HG03064 (cell line): ENCODE measurements around the gene EPHA5.

Experiments used
- ATAC-seq: cut with Tn5 transposase; IDR thresholded peaks from one replicate; pipeline ENCODE4 v1.9.1; 2021; ENCODE audit warnings: low read depth; ENCODE audit not compliant: unreplicated experiment

Gene EPHA5

DNA sequence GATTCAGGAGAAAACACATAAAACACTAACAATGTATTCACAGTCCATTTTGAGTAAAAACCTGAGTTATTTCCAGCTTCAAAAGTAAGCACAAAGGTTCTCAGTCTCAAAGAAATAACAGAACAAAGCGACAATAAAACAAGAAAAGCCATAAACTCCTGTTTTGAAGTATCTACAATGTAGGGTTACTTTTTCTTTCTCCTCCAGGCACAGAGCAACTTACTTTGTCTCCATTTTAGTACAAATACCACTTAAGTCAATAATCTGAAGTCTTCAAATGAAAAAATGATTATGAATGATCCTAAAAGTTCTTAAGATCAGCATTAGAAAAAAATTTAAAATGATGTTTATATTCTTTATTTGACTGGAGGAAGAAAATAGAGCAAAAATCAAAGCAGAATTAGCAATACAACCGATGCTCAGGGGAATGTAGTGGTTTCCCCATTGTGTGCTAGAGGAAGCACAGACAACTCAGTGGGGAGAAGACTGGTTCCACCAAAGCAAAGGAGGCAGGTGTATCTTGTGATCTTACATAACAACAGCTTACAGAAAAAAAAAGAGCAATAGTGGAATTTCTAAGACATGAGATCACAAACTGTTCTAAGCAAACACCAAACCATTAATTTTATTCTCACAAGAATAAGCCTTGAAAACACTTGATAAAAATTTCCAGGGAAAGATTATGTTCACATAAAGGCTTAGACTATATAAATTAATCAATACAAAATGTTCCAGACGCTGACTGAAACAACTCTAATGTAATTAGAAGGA, 35.1 kb downstream of the EPHA5 start:
- ATAC-seq = no peak

DNA sequence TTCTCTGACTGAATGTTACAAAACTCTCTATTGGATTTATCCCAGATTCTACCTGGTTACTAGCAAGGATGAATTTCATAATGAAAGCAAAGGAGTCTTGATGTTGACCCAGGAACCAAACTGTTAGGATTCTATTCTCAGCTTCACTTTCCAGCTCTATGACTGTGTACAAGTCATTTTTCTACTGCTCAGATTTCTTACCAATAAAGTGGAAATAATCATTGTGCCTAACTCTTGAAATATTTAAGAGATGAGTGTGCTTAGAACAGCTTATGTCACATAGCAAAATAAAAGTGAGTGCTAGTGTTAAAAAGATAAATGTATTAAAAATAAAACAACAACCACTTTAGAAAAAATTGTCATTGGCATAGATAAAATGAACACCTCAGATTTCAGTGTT, 45.6 kb downstream of the EPHA5 start:
- ATAC-seq = no peak

DNA sequence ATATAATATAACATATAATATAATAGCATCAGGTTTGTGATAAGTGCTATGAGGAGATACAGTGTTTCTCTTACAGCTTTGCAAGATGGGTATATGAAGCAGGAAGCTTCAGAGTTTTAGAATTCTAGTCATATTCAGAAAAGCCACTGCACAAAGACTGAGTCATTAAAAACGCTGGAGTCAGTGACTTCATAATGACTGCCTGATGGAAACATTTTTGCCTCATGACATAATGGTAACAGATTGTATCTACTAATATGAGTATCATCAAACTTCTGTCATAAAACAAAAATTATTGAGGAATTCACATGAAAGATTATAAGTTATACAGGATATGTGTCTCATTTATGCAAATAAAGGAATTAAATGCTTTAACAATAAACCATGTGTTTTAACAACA, 46.8 kb downstream of the EPHA5 start:
- no peak for ATAC-seq

DNA sequence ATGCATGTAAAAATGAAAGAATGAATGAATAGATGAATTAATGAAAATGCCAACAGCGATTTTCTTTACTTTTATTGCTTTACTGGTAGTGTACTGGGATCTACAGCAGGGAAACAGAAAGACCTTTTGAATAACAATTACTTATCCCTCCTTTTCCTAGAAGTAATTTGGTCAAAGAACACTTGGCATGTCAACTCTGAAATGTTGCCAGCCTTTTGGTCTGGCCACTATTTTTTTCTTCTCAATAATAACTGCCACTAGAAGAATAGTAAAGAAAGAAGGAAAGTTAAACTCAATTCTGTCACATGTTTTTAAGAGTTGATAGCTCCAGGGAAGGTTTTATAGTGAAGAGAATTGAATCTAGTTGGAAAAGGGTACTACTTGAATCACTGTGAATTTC, 52.9 kb downstream of the EPHA5 start:
- ATAC-seq = no peak

DNA sequence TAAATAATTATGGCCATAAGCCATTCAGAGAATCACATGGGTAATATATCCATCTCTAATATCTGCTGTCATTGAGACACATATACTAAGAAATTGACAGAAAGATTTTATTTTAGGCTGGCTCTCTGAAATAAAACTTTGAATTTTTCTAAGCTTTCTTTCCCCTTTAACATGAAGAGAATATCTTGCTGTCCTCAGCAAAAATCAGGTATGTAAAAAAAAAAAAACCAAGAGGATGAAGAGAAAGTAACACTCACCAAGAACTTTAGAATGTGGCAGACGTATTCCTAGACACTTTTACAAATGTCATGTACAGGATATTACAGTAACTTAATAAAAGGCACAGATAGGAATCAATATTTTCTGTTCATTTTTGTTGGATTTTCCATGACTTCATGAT, 65.8 kb downstream of the EPHA5 start:
- ATAC-seq = no peak

DNA sequence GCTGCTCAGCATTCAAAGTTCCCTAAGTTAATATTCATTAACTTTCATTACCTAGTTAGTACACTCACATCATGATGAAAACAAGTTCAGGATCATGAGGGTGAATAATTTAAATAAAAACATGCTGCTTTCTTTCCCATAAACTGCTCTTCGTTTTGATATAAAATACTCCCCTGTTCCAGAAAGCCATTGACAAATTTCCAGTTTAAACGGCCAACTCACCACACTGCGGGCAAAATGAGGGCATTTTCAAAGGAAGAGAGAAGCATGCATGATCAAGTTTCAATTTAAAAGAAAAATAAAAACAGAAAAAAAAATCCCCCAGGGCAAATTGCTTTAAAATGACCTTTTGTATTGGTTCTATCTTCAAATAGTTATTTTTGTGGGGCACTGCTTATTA, 69.6 kb downstream of the EPHA5 start:
- ATAC-seq = no peak

DNA sequence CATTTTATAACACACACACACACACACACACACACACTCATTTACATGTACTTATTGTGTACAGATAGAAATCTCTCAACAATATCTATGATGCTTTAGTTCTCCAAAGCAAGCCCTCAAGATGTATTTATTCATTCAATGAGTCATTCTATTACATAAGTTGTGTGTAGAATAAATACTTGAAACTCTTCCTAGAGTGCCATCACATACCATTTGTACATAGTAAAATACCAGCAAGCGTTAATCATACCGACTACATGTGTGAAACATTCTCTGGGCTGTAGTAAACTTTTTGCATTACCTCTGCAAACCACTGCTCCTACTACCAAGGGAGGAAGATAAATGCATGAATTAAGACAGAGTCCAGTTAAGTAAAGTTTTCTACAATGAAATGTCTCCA, 70.9 kb downstream of the EPHA5 start:
- ATAC-seq = no peak

DNA sequence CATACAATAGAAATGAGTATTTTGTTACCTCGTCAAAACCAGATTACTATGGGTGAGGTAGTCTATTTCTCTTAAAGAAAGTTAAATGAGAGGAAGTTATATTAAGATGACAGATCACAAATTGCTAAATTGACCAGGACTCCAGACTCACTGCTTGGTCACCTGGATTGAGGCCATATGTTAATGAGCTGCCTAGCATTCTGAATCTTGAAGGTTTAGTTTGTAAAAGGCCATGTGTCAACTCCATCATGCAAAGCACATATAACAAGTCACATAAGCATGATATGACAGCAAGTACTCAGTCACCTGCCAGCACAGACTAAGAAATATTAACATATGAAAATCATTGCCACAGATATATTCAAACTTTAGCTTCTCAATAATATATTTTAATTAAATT, 72.6 kb downstream of the EPHA5 start:
- ATAC-seq = no peak

DNA sequence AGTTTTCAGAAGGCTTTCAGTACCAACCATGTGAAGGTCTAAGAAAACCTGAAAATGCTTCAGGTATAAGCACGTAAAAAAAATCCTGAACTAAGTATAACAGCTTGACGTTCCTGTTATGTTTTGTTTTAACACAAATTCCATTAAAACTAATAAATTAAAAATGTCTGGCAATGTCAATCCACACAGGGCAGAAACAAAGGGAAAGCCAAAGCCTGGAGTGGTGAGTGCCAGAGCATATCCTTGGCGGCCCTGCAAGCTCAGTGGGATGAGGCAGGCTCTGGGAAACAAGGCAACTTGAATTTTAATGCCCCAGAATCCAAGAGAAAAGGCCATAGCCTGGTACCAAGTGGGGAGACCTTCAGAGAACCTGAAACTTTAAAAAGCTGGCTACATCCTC, 78.2 kb downstream of the EPHA5 start:
- ATAC-seq = no peak

DNA sequence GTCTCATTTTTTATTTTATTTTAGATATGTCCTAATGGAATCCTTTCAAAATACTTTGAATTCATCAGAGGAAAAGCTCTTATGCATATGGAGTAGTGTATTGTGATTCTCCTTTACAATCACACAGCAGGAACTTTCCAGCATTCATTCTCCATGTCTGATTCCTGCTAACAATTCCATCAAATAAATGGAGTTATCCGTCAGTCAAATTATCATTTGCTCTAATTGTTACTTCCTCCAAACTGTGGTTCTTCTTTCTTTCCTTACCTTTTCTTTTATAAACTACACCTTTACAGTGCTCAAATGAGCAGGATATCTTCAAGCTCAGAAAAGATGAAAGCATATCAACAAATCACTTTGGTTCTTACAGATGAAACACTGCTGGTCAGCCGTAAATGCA, 80.4 kb downstream of the EPHA5 start:
- ATAC-seq = no peak

DNA sequence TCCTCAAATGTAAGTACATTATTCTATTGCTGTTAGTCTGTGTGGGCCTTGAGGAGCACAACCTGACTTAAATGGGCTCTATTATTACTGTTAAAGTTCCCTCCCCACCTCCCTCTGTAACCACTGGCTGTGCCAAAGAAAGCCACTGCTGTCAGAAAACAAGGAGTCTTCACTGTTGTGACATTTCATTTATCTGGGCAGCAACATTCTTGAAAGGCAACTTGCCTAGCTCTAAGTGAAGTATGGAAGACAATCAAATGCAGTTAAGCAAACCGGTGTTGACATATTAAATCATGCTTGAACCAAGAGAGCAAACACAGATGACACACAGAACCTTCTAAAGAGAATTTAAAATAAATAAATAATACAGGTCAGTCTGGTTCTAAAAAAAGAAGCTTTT, 81.0 kb downstream of the EPHA5 start:
- ATAC-seq = no peak

DNA sequence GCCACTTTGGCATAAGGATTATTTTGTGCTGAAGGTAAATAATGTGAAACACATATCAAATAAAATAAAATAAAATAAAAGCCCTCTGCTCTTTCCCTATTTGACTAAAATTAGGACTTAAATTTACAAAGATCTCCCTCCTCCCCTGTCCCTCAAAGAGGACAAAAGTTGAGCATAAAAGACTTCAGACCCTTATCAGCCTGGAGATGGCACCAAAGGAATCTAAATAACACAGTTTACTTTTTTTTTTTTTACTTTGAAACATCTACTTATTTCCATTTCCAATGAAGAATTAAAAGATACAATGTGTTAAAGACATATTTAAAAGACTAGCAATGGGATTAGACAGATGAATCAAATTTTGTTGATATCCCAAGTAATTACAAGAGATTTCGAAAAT, 89.7 kb downstream of the EPHA5 start:
- ATAC-seq = no peak

DNA sequence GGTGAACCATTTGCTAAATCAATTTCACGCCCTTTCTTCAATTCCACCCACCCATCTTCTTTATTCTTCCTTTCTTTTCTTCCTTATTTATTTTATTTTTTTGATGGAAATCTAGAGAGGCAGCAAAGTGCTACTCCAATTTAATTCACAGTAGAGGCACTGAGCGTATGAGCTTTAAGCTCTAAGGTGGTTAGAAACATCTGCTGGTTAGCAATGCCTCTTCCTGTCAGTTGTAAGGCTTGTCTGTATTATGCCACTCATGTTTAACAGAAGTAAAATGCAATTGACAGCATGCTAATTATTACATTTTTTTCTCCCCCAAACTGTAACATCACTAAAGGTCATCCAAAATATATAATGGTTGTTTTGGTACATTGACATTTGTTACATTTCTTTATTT, 103.8 kb downstream of the EPHA5 start:
- no peak for ATAC-seq

DNA sequence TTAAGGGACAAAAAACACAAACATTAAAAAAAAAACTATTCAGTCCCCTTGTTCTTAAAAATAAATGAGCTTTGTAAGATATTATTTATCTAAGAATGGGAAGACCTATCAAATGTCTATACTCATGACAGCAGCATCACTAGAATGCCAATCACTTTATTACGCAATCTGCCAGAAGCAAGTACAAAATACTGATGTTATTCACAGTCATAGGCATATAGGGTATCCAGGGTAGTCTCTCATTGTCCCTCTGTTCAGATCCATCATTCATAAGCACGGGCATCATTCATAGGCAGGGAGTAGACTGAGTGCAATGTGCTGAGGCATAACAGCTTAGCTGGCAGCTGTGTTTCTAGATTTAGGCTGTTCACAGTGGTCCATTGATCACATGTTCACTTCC, 109.1 kb downstream of the EPHA5 start:
- ATAC-seq = no peak

DNA sequence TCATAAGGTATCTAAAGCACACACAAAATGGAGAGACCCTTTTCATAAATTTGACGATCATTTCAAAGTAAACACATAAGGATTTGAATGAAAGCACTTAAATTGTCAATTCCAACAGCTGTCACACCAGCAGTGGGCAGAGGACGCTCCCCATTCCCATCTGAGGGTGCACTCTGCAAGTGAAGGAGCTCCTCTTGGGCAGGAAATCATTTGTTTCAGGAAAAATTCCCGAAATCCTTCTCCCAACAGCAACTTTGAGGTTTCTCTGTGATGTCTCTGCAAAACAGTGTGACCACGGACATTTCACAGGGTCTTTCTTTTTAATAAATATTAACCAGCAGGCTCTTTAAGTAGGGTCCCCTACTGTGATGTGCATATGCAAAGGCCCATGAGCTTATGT, 111.0 kb downstream of the EPHA5 start:
- no peak for ATAC-seq

DNA sequence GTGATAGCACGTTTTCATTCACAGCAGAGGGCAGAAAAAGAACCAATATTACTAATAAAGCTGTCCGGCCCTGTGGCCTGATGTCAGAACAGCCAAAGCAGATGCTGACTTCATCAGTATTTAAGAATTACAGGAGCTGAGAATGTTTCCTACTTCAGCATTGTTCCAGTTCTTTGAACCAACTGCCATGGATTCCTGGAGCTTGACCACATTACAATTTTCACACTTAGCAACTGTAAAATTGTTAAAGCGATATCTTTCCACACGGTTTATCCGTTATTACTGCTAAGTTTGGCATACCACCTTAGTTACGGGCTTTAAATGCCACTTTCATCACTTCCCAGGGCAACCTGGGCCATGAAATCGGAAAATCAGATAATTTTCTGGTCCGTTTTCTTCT, 118.2 kb downstream of the EPHA5 start:
- ATAC-seq = no peak

DNA sequence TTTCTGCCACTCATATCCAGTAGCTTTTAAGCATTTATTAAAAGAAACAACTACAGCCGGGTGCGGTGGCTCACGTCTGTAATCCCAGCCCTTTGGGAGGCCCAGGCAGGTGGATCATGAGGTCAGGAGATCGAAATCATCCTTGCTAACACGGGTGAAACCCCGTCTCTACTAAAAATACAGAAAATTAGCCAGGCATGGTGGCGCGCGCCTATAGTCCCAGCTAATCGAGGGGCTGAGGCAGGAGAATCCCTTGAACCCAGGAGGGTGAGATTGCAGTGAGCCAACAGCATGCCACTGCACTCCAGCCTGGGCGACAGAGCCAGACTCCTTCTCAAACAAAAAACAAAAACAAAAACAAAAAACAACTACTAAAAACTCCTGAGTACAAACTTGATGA, 119.8 kb downstream of the EPHA5 start:
- no peak for ATAC-seq

DNA sequence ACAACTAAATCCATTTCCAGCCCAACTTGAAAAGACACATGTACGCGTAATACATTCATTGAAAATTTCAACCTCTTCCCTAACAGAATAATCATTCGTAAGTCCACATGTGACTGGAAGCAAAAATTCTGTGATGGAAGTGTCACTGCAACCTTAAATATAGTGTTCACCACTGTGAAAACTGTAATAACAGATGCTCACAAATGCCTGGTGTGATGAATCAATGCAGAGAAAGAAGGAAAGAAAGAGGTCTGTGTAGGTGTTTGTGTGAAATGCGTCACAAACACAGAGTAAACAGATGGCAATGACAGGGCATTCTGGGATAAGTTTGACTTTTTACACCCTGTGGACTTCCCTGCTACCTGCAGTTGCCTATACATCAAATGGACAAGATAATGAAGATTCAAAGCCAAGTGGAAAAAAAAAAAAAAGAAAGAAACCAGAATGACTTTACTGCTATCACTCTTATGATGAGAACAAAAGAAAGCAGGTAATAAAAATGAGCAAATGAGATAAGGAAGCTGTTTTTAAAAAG, 123.3 kb downstream of the EPHA5 start:
- ATAC-seq = no peak

DNA sequence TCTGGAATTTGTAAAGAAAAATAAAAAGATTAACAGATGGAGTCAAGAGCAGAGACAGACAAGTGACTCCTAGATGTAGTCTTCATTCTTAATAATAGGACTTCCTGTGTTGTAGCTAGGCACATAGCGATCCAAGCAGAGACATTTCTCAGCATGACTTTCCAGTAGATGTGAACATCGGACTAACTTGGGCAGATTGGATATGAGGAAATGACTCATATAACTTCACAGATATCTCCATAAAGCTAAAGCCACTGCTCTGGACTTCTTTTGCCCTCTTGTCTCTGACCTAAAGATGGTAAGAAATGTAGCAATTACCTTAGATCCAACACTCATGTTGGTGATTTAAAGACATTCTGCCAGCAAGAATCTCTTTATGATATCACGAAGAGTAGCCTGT, 131.7 kb downstream of the EPHA5 start:
- ATAC-seq = no peak

DNA sequence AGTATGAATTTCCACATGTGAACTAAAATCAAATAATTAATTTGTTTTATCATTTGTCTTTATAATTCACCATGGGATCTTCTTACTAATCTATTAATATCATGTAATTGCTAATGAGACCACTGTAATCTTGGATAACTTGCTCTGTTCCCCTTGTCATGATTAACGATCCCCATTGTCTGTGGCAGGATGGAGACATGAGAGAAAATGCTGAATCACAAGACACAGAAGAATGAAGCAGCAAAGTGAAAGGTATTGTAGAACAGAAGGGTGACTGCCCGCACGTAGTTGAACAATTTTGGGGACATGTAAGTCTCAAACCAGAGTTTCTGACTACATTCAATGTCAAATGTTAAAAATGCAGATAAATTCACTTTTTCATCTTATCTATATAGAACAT, 135.2 kb downstream of the EPHA5 start:
- no peak for ATAC-seq

DNA sequence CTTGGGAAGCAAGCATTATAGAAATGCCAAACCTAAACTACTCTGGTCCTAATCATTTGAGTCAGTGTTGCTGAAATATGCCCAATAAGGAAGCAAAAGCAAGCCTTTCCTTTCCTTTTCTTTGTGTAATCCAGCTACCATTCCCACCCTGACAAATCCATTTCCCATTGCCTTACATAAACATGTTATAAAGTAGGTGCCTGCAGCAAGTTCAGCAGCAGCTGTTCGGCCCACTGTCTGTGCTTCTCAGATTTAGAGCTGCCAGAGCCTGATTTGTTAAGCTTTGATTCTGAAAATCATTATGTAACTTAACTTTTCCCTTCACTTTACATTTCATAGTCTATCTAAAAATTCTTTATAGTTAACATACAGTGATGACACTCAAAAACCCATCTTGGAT, 148.6 kb downstream of the EPHA5 start:
- ATAC-seq = no peak

DNA sequence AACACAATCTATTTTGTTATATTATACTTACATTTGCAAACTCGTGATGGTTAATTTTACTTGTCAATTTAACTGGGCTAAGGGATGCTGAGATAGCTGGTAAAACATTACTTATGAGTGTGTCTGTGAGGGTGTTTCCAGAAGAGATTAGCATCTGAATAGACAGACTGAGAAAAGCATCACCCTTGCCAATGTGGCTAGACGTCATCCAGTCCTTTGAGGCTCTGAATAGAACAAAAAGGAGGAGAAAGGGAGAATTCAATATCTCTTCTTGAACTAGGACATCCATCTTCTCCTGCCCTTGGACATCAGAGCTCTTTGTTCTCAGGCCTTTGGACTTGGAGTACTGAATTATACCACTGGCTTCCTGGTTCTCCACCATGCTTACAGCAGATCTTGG, 154.6 kb downstream of the EPHA5 start:
- ATAC-seq = no peak

DNA sequence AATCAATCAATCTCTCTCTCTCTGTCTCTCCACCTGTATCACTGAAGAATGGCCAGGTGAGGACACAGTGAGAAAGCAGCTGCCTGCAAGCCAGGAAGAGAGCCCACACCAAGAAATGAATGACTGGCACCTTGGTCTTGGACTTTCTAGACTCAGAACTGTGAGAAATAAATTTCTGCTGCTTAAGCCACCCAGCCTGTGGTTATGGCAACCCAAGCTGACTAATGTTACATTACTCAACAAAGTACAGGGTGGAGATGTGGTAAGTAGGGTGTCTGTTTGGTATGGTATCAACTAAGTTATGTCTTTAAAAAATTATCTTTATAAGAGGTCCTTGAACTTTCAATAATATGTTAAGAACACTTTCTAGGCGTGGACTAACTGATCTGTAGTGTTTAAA, 159.3 kb downstream of the EPHA5 start:
- ATAC-seq = no peak
